Measurements from ENCODE around the gene SIX4.
"Not testable (repeated sequence)": the region's sequence is repeated elsewhere in the genome, so short reads cannot be mapped to it uniquely, and the experiment has no call there.

The SIX4 gene

GRCh38 chr14:60723907-60724618 lies at the start of gene SIX4:
Gene SIX4 (minus strand): TSS chr14:60724351. CDS start chr14:60724074, 277 bp downstream.
- DNase-seq = peak; percentile 68

GRCh38 chr14:60773558-60773957 lies 49.4 kb upstream of the SIX4 start:
- DNase-seq = no peak

GRCh38 chr14:60771117-60771516 lies 47.0 kb upstream of the SIX4 start:
- DNase-seq = no peak

GRCh38 chr14:60768602-60769001 lies 44.5 kb upstream of the SIX4 start:
- DNase-seq = no peak

- DNase-seq = no peak
These were observed 36.7 kb upstream of the SIX4 start for GRCh38 chr14:60760644-60761364.

GRCh38 chr14:60760209-60760608 lies 36.1 kb upstream of the SIX4 start:
- no peak for DNase-seq

- DNase-seq = no peak
These were observed 34.7 kb upstream of the SIX4 start for GRCh38 chr14:60758885-60759284.

- DNase-seq = no peak
These were observed 33.4 kb upstream of the SIX4 start for GRCh38 chr14:60757567-60758002.

GRCh38 chr14:60756847-60757246 lies 32.7 kb upstream of the SIX4 start:
- no peak for DNase-seq

GRCh38 chr14:60753264-60754119 lies 29.3 kb upstream of the SIX4 start:
- DNase-seq = no peak

GRCh38 chr14:60744566-60744965 lies 20.4 kb upstream of the SIX4 start:
- no peak for DNase-seq

- DNase-seq = no peak
These were observed 14.8 kb upstream of the SIX4 start for GRCh38 chr14:60738843-60739508.

GRCh38 chr14:60736494-60736893 lies 12.3 kb upstream of the SIX4 start:
- DNase-seq = no peak

GRCh38 chr14:60735416-60735815 lies 11.3 kb upstream of the SIX4 start:
- no peak for DNase-seq

GRCh38 chr14:60734465-60735242 lies 10.5 kb upstream of the SIX4 start, which contains the start of gene MNAT1:
Gene MNAT1 (plus strand): TSS chr14:60734761. CDS start chr14:60734863, 102 bp downstream.
- DNase-seq = peak; percentile 93

GRCh38 chr14:60732840-60733483 lies 8.8 kb upstream of the SIX4 start:
- DNase-seq = no peak

- DNase-seq = not testable (repeated sequence)
These were observed 7.1 kb upstream of the SIX4 start for GRCh38 chr14:60731291-60731690.

GRCh38 chr14:60723116-60723906 lies 840 bp downstream of the SIX4 start:
- no peak for DNase-seq

- peak; percentile 59 for DNase-seq
These were observed 1.6 kb downstream of the SIX4 start for GRCh38 chr14:60722357-60723115.

GRCh38 chr14:60722107-60722356 lies 2.1 kb downstream of the SIX4 start:
- no peak for DNase-seq

Measured in NCI-H1694 treated with DMSO at 0.1 percent for 48 hours (cell line).